Loucy (cell line): Measurements from ENCODE around the gene CD84.

ENCODE experiments used
- CTCF ChIP-seq: fragments of 200-600 bp; sonication (generic); conservative IDR thresholded peaks from 2 replicates; pipeline ENCODE4 v1.5.1; 2014; ENCODE audit warnings: mild to moderate bottlenecking, antibody characterized with exemption, low read length
- EZH2phosphoT487 ChIP-seq: fragments of 200-600 bp; IDR thresholded peaks from 2 replicates; pipeline ENCODE4 v1.6.1; 2018; ENCODE audit warnings: antibody characterized with exemption, mild to moderate bottlenecking, moderate library complexity, borderline replicate concordance

- TF ChIP-seq CTCF (no peak), EZH2phosphoT487 (no peak)
These were observed 36.4 kb upstream of the CD84 start for GRCh38 chr1:160615660-160616059.
